Activated CD8-positive, alpha-beta memory T cell treated with anti-CD3 and anti-CD28 coated beads for 24 hours (primary cell): ENCODE measurements around the gene ZNF45.
"Not testable (repeated sequence)": the region's sequence is repeated elsewhere in the genome, so short reads cannot be mapped to it uniquely, and the experiment has no call there.

ENCODE experiments used
- DNase-seq: peaks from one replicate; pipeline ENCODE4 v3.0.0-alpha.2; 2020

ZNF45 gene

DNA sequence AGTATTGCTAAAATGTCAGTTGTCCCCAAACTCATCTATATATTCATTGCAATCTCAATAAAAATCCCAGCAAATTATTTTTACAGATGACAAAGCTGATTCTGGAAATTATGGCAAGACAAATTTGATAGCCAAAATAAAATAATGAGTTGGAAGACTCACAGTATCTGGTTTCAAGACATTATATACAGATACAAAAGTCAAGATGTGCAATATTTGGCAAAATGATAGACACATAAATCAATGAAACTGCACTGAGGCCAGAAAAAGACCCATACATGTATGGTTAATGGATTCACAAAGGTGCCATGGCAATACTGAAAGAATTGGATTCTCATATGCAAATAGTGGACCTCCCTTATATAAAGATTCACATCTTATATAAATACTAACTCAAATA, 24.2 kb downstream of the ZNF45 start:
- DNase-seq: no peak

DNA sequence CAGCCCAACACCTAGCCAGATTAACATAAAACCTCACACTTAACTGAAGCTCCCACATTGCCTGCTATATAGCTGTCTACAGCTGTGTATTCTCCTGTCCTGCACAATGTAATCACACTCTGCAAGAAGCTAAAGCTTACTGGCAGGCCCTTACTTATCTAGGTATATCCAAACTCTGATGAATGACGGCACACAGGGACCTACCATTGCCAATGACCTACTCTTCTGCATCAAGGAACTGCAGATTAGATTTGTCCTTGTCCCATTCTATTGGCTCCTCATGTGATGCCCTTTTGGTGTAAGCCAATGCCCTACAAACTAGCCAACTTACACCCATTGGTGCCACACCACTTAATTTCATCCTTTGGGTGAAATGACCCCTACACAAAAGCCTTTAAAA, 26.4 kb downstream of the ZNF45 start:
- DNase-seq: no peak

DNA sequence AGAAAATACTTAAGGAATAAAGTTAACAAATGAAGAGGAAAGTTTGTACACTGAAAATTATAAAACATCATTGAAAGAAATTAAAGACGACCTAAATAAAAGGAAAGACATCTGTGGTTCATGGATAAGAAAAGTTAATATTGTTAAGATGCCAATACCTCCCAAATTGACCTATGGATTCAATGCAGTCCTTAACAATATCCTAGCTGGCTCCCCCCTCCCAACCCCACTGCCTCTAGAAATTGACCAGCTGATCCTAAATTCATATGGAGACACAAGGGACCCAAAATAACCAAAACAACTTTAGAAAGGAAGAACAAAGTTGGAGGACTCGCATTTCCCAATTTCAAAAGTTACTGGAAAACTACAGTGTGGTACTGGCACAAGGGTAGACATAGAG, 28.3 kb downstream of the ZNF45 start:
- DNase-seq: no peak

DNA sequence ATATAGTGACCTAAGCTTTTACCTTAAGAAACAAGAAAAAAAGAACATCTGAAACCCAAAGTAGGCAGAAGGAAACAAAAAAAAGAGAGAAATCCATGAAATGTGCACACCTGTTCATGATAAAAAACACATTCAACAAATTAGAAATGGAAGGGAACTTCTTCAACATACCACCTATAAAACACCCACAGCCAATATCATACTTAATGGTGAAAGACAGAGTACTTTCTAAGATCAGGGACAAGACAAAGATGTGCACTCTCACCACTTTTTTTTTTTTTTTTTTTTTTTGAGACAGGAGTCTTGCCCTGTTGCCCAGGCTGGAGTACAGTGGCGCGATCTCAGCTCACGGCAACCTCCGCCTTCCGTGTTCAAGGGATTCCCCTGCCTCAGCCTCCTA, 29.2 kb downstream of the ZNF45 start:
- DNase-seq: no peak

DNA sequence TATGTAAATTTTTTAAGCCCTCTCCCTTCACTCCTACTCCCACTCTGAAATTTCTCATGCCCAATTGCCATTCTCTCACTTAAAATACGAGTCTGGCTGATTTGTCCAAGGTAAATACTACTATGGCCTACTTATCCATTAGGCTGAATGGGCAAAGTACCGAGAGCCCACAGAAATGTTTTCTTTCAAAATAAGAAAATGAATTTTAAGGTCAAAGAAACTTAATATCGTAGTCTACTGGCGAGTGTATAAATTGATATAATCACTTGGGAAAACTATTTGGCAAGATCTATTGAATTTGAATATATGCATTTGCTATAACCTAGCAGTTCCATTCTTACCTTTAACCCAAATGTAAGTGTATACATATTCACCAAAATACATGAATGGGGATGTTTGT, 32.7 kb downstream of the ZNF45 start:
- DNase-seq: no peak

DNA sequence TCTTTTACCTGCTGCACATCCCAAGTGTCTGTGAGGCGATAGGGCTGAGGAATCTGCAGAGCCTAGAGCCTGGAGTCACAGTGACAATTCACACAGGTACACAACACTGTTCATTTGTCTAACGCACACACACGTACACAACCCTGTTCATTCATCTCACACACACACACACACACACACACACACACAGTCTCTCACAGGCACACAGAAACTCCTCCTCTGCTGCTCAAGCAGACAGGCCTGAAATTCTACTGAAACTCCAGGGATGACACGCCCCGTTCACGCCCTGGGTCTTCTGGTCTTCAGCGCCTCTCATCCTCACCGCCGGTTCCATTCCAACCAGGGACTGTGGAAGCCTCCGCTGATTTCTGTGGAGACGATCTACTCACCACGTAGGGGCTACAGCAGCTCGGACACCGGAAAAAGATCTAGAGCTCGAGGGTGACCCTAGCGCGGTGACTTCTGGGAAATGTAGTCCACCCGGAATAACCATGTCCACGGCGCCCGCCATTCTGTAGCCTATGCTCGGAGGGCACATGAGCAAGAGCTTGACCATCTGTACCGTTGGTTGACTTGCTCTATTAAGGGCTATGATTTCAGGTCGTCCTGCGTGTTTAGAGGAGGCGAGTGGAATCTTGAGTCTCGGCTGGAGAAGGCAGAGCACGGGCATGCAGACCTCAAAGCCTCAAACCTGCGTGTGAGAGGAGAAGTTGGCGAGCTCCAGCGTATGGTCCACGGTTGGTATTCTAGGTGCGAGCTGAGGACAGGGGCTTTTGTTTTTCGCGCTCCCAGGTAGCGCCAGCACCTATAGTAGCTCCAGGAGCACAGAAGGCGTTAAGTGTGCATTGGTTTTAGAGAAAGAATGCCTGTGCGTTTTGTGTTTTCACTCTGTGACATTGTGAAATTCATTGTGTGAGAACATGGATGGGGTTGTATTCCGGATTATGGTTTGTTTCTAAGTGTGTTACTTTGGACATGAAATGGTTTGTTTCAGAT, 33.4 kb downstream of the ZNF45 start:
- peak; percentile 87 for DNase-seq

DNA sequence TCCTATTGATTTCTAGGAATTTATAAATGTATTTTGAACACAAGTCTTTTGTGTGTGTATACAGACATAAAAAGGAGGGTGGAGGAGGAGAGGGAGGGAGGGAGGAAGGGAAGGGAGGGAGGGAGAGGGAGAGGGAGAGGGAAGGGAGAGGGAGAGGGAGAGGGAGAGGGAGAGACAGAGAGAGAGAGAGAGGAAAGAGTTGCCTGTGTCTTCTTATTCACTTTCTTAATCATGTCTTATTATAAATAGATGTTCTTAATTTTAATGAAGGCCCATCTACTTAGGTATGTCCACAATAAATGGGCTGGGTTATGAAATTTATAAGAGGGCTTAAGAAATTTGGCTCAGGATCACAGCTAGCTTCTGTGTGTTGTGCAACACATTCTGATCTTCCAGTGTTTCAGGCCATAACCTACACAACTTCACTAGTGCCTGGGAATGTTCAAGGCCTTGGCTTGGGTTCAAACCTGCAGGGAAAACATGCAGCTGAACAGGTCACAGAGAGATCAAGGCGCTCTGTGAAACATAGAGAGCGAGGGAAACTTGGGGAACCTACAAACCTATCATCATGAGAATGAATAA, 39.3 kb downstream of the ZNF45 start:
- no peak for DNase-seq

DNA sequence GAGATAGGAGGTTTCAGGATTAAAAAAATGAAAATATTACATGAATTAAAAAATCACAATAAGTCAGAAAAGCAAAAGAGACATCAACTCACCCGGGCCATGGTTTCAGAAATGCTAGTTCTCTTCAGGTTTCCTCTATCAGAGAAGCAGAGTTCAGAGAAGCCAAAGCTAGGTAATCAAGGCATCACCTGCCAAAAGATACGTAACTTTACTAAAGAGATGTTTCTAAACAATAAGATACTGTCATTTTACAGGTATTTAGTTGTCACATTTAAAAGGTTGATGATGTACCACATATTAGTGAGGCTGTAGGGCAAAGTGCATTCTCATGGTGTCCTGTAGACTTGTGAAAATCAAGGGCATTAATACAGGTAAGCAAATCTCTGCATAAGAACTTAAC, 51.2 kb downstream of the ZNF45 start, which contains the start of gene ZNF404:
Gene ZNF404 (minus strand): TSS at position 101 of the 400 bp plus-strand sequence.
- DNase-seq: no peak

DNA sequence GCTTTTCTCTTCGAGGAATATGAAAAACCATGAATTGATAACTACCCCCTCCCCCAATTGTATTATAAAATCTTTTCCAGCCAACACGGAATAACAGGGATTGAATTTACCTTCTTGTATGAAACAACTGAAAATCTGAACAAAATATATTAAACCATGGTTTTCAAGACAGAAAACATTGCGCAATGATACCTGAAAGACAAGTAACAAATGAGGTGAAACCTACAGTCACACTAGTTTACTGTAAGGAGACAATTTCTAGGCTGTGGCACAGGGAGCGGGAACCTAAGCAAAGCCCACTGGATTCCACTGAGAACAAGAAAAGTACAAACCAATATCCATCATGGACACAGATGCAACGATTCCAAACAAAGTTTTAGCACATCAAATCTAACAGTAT, 54.6 kb downstream of the ZNF45 start:
- DNase-seq: no peak

DNA sequence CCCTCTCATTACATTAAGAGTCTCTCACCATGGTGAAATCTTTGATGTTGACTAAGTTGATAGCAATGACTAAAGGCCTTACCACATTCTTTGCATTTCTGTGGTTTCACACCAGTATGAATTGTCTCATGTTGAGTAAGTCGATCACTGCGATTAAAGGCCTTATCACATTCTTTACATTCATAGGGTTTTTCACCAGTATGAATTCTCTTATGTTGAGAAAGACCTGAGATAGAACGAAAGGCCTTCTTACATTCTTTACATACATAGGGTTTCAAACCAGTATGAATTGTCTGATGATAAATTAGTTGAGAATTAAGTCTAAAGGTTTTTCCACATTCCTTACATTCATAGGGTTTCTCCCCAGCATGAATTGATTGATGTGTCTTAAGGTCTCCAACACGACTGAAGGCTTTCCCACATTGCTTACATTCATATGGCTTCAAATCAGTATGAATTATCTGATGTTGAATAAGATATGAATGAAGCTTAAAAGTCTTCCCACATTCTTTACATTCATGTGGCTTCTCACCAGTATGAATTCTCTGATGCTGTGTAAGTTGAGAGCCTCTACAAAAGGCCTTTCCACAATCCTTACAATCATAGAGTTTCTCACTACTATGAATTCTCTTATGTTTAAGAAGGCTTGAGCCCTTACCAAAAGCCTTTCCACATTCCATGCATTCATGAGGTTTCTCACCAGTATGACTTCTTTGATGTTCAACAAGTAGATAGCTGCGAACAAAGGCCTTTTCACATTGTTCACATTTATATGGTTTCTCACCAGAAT, 62.3 kb downstream of the ZNF45 start:
- DNase-seq: no peak

DNA sequence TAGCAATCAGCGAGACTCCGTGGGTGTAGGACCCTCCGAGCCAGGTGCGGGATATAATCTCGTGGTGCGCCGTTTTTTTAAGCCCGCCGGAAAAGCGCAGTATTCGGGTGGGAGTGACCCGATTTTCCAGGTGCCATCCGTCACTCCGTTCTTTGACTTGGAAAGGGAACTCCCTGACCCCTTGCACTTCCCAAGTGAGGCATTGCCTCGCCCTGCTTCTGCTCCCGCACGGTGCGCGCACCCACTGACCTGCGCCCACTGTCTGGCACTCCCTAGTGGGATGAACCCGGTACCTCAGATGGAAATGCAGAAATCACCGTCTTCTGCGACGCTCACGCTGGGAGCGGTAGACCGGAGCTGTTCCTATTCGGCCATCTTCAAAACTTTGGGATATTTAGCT, 68.2 kb downstream of the ZNF45 start:
- DNase-seq: not testable (repeated sequence)
